GM18505 (cell line): ENCODE data around the gene RINT1.
"Not testable (repeated sequence)": the region's sequence is repeated elsewhere in the genome, so short reads cannot be mapped to it uniquely, and the experiment has no call there.

Experiments
- ATAC-seq: cut with Tn5 transposase; IDR thresholded peaks from one replicate; pipeline ENCODE4 v1.9.1; 2021; ENCODE audit not compliant: unreplicated experiment
- POLR2A ChIP-seq: IDR thresholded peaks from 4 replicates; pipeline ENCODE4 v1.6.1; 2011; ENCODE audit warnings: borderline replicate concordance; ENCODE audit not compliant: insufficient read depth, insufficient read length; ENCODE audit errors: extremely low read depth

Gene RINT1

GRCh38 chr7:105578496-105578895 lies 46.5 kb downstream of the RINT1 start:
- no peak for TF ChIP-seq POLR2A
- no peak for ATAC-seq

GRCh38 chr7:105580022-105580740 lies 48.2 kb downstream of the RINT1 start:
- no peak for ATAC-seq
- no peak for TF ChIP-seq POLR2A

GRCh38 chr7:105581066-105581811 lies 49.2 kb downstream of the RINT1 start, which contains the start of gene EFCAB10:
Gene EFCAB10, minus strand, starts transcription at chr7:105581493. Its CDS starts 30 bp downstream, at chr7:105581463.
- no peak for TF ChIP-seq POLR2A
- ATAC-seq, result peak; percentile 77

GRCh38 chr7:105583061-105583460 lies 51.1 kb downstream of the RINT1 start:
- no peak for ATAC-seq
- no peak for TF ChIP-seq POLR2A

- no peak for ATAC-seq
- no peak for TF ChIP-seq POLR2A
These were observed 52.2 kb downstream of the RINT1 start for GRCh38 chr7:105584165-105584564.

- TF ChIP-seq POLR2A, result no peak
- ATAC-seq, result no peak
These were observed 54.0 kb downstream of the RINT1 start for GRCh38 chr7:105585850-105586500.

GRCh38 chr7:105587909-105588635 lies 56.1 kb downstream of the RINT1 start:
- TF ChIP-seq POLR2A, result no peak
- no peak for ATAC-seq

GRCh38 chr7:105589356-105590077 lies 57.5 kb downstream of the RINT1 start:
- TF ChIP-seq POLR2A, result no peak
- peak; percentile 83 for ATAC-seq

- TF ChIP-seq POLR2A, result no peak
- no peak for ATAC-seq
These were observed 58.8 kb downstream of the RINT1 start for GRCh38 chr7:105590793-105591192.

- no peak for TF ChIP-seq POLR2A
- ATAC-seq, result no peak
These were observed 59.5 kb downstream of the RINT1 start for GRCh38 chr7:105591522-105591921.

- no peak for ATAC-seq
These were observed 62.0 kb downstream of the RINT1 start for GRCh38 chr7:105594034-105594433.

GRCh38 chr7:105596866-105597265 lies 64.9 kb downstream of the RINT1 start:
- ATAC-seq, result no peak
- no peak for TF ChIP-seq POLR2A

More at GRCh38 chr7:105594034-105594433, 62.0 kb downstream of the RINT1 start:
- TF ChIP-seq POLR2A, result no peak

GRCh38 chr7:105599080-105599479 lies 67.1 kb downstream of the RINT1 start:
- ATAC-seq, result not testable (repeated sequence)

- ATAC-seq, result no peak
- no peak for TF ChIP-seq POLR2A
These were observed 67.5 kb downstream of the RINT1 start for GRCh38 chr7:105599551-105599950.
